AG04449 (cell line): ENCODE data around the gene FAM234B.

ENCODE experiments used
- CTCF ChIA-PET: fragments of 350-600 bp; formaldehyde crosslinking; extraction: SDS; loops from one replicate; lab custom pipeline; 2021; ENCODE audit warnings: antibody characterized with exemption; lab: Yijun Ruan, JAX
- POLR2A ChIA-PET: fragments of 400-600, 350-600 bp; formaldehyde crosslinking; extraction: SDS; loops from one replicate; lab custom pipeline; 2020; ENCODE audit warnings: antibody characterized with exemption, inconsistent platforms; lab: Yijun Ruan, JAX
- DNase-seq: peaks from one replicate; pipeline ENCODE4 v3.0.0-alpha.2; 2010; ENCODE audit warnings: low read depth, low spot score
- H3K4me3 ChIP-seq: 2 replicates; pipeline ENCODE4 v1.5.1; 2011; ENCODE audit warnings: low read depth, mild to moderate bottlenecking, control low read depth, low read length
- TF ChIP-seq, protein P1 (sequence below): IDR thresholded peaks from one replicate; pipeline ENCODE4 v1.5.1; 2011; ENCODE audit warnings: mild to moderate bottlenecking, moderate library complexity, low read length, control low read depth, inconsistent platforms; ENCODE audit not compliant: insufficient read depth; ENCODE audit errors: missing control alignments

Gene FAM234B

DNA sequence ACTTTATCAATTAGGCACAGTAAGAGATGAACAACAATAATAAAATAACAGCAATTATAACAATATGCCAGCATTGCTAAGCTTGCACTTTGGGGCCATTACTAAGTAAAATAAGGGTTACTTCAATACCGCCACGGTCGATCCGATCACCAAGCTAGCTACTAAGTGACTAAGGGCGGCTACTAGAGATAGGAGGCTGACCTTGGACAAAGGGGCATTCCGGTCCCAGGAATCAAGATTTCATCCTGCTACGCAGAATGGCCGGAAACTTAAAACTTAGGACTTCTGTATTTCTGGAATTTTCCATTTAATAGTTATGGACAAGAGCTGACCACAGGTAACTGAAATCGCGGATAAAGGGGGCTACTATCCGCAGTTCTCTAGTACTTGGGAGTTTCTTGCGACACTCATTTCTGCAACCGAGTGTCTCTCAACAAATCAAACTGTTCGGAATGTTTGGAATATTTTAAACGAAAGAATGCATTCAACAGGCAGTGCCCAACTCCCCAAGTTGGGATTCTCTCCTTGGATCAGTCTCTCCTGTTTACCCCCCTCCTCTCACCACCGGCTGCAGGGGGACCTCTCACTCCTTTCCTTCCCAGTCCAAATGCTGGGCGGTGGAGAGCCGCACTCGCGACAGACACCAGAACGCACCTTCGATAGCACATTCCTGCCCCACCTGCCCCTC lies 44.8 kb upstream of the FAM234B start:
- TF ChIP-seq, protein P1, sequence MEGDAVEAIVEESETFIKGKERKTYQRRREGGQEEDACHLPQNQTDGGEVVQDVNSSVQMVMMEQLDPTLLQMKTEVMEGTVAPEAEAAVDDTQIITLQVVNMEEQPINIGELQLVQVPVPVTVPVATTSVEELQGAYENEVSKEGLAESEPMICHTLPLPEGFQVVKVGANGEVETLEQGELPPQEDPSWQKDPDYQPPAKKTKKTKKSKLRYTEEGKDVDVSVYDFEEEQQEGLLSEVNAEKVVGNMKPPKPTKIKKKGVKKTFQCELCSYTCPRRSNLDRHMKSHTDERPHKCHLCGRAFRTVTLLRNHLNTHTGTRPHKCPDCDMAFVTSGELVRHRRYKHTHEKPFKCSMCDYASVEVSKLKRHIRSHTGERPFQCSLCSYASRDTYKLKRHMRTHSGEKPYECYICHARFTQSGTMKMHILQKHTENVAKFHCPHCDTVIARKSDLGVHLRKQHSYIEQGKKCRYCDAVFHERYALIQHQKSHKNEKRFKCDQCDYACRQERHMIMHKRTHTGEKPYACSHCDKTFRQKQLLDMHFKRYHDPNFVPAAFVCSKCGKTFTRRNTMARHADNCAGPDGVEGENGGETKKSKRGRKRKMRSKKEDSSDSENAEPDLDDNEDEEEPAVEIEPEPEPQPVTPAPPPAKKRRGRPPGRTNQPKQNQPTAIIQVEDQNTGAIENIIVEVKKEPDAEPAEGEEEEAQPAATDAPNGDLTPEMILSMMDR, result no peak
- ChIA-PET POLR2A (no interaction called here), CTCF (interaction anchor here (0.9 to 3.4 kb wide), 3 partner anchors 83 to 235 kb away, joined by 3 to 22 read pairs (median 13); no protein-coding TSS in a partner anchor)
- DNase-seq, result no peak
- peak overlapping the region; percentile 98 for H3K4me3 ChIP-seq

DNA sequence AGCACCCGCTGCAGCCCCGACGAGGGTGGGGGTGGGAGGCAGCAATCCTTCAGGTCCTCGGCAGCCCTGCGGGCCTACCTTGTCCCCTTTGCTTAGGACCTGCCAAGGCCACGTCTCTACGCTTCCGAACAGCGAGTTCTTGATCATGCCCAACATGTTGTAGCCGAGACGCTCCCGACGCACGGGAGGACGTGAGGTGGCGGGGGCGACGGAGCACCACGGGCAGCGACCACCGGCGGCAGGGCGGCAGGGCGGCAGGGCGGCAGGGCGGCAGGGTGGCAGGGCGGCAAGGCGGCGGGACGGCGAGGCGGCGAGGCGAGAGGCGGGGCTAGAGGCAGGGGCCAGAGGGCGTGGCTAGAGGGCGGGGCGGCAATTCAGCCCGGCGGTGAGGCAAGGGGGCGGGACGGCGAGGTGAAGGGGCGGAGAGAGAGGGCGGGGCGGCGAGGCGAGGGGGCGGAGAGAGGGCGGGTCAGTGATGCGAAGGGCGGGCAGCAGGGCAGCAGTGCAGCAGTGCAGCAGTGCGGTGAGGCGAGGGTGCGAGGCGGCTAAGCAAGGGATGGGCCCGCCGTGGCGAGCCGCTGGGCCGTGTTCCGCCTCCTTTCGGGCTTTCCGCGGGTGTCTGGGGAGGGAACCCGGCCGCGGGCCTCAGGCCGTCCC lies 44.1 kb upstream of the FAM234B start, which contains the start of gene HEBP1:
Gene HEBP1 (minus strand): TSS at position 307 of the 657 bp plus-strand sequence. CDS start 151 bp downstream, at position 156.
- ChIA-PET CTCF (no interaction called here), POLR2A (no interaction called here)
- peak within 1 kb of the TSS; percentile 98 for H3K4me3 ChIP-seq
- TF ChIP-seq, protein P1, result no peak
- no peak for DNase-seq

DNA sequence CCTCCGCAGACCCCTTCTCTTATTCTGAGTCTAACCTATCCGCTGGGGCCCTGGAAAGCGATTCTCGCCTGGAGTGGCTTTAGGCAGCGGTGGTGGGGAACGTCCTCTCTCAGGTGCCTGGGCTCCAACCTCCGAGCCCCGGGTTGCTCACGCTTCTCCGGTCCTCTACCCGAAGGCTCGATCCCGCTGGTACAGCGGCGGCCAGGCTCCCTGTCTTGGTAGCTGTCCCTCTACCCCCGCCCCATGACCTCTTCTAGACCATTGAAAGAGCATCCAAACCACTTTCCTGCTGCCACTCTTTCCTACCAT lies 43.6 kb upstream of the FAM234B start:
- ChIA-PET POLR2A (no interaction called here), CTCF (interaction anchor here (0.6 to 1.7 kb wide), 3 partner anchors 45 to 234 kb away, joined by 3 to 11 read pairs (median 3); no protein-coding TSS in a partner anchor)
- TF ChIP-seq, protein P1, result no peak
- peak overlapping the region; percentile 64 for H3K4me3 ChIP-seq
- DNase-seq, result no peak

GRCh38 chr12:13000925-13001774 lies 43.0 kb upstream of the FAM234B start:
- CTCF ChIA-PET, result interaction anchor here (0.6 to 1.7 kb wide), 7 partner anchors 16 to 233 kb away, joined by 3 to 11 read pairs (median 3); no protein-coding TSS in a partner anchor
- TF ChIP-seq, protein P1, result peak; percentile 35
- DNase-seq, result no peak
- POLR2A ChIA-PET, result no interaction called here
- H3K4me3 ChIP-seq, result peak overlapping the region; percentile 64

DNA sequence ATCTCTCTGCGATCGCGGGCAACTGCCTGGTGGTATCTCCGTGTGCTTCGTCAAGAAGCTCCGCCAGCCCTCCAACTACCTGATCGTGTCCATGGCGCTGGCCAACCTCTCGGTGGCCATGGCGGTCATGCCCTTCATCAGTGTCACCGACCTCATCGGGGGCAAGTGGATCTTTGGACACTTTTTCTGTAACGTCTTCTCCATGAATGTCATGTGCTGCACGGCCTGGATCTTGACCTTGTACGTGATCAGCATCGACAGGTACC lies 42.5 kb upstream of the FAM234B start:
- ChIA-PET CTCF (interaction anchor here (1.0 to 1.7 kb wide), 6 partner anchors 17 to 233 kb away, joined by 3 to 11 read pairs (median 3); no protein-coding TSS in a partner anchor), POLR2A (no interaction called here)
- peak overlapping the region; percentile 64 for H3K4me3 ChIP-seq
- DNase-seq, result no peak
- TF ChIP-seq, protein P1, result no peak
